Right forelimb (tissue), 1 donor: ENCODE measurements around the gene SCARF1.
A peak's percentile ranks its signal among the peaks of the same experiment; 100 is the strongest.

Experiments used
- DNase-seq: peaks from one replicate; pipeline ENCODE4 v3.0.0-alpha.2; 2018

The SCARF1 gene

DNA sequence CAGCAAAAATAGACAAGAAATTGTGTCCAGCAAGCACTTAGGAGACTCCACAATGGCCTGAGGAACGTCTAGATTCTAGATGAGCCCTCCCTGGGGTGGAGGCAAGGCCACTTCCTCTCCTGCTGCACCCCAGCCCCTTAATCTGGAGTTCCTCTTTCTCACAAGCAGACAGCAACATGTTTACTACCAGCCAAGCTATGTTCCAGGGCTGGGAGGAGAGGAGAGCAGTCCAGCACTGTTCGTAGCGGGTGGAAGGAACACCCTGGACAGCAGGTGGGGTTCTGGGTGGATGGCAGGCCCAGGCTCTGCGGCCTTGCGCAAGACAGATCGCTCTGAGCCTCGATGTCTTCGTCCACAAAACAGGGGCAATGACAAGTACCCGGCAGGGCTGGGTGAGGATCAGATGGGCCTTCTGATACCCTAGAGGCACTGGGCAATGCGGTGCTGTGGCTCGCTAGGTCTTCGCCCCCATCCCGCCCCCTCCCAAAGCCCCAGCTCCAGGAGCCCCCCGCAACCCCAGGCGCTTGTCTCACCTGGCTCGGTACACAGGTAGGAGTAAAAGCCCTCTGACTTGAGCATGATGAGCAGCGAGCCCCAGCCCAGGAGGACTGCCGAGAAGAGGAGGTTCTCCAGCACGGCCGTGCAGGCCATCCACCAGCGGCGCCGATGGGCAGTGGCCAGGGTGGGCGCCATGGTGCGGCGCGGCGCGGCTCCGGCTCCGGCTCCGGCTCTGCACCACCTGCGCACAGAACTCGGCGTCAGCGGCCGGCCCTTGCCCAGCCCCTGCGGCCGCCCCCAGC, 18.1 kb downstream of the SCARF1 start:
- DNase-seq: no peak

DNA sequence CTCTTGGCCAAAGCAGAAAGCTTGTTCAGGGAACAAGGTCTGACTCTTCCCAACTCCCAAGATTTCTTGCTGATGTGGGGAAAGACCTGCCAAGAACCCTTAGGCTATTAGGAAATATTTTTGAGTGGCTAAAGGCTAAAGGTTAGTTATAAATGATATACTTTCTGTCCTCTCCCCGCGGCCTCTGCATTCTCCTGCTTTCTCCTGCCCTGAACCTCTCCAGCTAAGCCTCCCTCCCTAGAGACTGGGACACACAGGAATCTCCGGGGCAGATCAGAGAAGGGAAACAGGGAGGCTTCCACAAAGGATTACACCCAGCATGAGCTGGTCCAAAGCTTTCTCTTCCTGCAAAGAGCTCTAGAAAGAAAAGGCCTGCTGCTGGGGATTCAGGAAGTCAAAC, 19.2 kb downstream of the SCARF1 start:
- no peak for DNase-seq

- no peak for DNase-seq
Measured at GRCh38 chr17:1625581-1625980, 20.0 kb downstream of the SCARF1 start.

- no peak for DNase-seq
Measured at GRCh38 chr17:1625053-1625452, 20.5 kb downstream of the SCARF1 start.

DNA sequence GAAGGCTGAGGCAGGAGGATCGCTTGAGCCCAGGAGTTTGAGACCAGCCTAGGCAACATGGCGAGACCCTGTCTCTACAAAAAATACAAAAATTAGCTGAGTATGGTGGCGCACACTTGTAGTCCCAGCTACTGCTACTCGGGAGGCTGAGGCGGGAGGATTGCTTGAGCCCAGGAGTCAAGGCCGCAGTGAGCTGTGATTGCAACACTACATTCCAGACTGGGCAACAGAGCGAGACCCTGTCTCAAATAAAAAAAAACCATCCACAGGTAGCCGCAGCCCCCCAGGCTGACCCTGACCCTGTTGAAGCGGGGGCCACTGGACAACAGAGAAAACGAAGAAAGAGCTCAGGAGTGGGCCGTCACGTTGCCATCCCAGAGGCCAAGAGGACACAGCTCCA, 20.9 kb downstream of the SCARF1 start:
- DNase-seq: no peak

- no peak for DNase-seq
Measured at GRCh38 chr17:1623057-1623630, 22.4 kb downstream of the SCARF1 start.

GRCh38 chr17:1621273-1621954, 24.1 kb downstream of the SCARF1 start:
- no peak for DNase-seq

DNA sequence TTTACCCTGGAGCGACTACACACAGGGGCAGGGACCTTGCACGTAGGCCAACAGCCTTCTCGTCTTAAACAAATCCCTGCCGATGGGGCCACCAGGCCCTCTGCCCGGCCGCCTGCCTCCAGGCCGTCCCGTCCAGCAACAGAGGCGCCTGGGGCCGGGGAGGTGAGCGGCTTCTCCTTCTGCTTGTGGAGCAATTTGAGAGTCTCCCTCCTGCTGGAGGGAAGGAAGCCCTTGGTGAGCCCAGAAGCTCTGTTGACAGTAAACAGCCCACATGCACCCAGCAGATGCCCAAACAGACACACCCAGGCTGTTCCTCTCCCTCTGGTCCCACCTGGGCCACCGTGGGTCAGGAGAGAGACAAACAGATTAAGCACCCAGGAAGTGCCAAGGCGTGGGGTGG, 25.0 kb downstream of the SCARF1 start:
- no peak for DNase-seq

GRCh38 chr17:1617620-1618174, 27.8 kb downstream of the SCARF1 start:
- DNase-seq: no peak

- DNase-seq: no peak
Measured at GRCh38 chr17:1616101-1616500, 29.4 kb downstream of the SCARF1 start.

DNA sequence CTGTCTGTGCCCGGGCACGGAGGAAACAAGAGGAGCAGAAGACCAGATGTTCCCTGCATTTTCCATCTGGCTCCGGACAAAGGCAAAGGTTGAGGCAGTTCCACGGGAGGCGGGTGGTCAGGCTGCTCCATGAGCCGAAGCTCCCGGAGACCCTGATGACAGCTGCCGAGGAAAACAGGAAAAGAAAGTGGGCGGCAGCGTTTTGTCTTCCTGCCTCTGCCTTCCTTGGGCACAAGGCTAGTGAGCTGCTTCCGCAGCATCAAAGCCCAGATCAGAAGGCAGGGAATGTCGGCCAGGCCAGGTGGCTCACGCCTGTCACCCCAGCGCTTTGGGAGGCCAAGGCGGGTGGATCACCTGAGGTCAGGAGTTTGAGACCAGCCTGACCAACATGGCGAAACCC, 33.1 kb downstream of the SCARF1 start:
- no peak for DNase-seq

DNA sequence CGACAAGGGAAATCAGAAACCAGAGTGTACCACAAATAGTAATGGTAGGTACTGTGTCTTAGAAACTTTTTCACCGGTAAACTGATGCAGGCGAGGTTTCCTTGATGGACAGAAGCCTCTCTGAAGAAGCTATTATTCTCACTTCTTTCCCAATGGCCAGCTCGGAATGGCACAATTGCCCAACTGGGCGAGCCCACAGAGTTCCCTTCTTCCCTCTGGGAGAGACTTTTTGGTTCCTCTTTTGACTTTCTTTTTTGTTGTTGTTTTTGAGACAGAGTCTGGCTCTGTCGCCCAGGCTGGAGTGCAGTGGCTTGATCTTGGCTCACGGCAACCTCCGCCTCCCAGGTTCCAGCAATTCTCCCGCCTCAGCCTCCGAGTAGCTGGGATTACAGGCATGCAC, 33.8 kb downstream of the SCARF1 start:
- no peak for DNase-seq

- DNase-seq: no peak
Measured at GRCh38 chr17:1608676-1609075, 36.9 kb downstream of the SCARF1 start.

DNA sequence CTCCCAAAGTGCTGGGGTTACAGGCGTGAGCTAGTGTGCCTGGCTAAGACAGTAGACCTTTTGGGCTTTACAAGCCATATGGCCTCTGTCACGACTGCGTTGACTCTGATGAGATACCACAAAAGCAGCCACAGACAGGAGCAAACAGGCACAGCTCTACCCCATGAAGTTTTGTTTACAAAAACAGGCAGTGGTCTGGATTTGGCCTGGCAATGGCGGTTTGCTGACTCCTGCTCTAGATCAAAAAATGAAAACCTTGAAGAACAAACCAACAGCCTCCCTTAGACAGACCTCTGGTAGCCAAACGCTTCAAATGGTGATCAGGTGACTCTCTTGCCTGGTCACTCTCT, 37.6 kb downstream of the SCARF1 start:
- no peak for DNase-seq

DNA sequence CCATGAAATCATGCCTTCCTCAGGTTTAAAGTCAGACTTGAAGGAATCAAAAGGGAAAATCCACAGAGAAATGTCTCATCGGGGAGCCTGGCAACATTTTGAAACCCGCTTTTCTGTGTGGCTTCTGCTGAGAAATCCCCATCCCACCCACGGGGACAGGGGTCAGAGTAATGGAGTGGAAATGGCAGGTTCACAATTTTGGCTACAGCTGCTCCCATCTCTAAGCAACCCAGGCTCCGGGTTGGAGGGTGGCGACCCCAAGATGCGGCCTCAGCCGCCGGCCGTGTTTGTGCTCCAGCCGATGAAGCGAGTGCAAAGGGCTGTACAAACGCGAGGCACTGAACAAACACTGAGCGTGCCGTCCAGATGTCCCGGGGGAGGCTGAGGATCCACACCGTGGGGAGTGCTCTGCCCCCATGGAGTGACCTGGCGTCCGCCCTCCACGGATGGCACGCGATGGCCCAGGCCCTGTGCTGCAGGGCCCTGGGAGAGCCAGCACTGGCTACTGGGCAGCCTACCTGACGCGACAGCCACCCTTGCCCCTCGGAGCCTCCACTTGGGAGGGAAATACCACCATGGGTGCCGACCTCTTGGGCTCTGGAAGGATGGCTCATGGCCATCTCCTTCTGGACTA, 39.1 kb downstream of the SCARF1 start:
- no peak for DNase-seq

DNA sequence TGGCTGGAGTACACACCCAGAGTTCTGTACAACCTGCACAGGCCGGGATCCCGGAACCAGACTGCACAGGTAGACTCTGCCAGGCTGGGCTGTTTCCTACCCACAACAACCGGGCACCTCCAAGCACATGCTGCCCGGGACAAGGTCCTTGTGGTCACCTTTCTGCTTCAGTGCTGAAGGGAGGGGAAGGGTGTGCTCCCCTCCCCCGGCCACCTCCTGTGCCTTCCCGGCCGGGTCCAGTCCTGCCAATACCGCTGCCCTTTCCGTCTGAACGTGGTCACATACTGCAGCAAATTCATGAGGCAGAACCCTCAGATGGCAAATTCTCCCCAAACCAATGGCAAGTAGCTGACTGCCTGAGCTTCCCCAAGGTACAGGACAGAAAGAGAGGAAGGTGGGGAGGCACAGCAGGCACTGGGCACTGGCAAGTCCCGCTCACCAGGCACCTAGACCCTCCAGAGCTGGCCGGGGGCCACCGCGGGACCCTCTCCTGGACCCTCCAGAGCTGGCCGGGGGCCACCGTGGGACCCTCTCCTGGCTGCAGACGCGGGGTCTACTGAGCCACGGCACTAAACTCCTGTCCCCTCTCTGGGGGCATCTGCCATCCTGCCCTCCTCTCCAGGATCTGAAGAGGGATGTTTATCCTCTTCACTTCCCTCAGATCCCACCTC, 39.7 kb downstream of the SCARF1 start:
- DNase-seq: no peak

GRCh38 chr17:1604831-1605528, 40.6 kb downstream of the SCARF1 start:
- DNase-seq: peak; percentile 49

DNA sequence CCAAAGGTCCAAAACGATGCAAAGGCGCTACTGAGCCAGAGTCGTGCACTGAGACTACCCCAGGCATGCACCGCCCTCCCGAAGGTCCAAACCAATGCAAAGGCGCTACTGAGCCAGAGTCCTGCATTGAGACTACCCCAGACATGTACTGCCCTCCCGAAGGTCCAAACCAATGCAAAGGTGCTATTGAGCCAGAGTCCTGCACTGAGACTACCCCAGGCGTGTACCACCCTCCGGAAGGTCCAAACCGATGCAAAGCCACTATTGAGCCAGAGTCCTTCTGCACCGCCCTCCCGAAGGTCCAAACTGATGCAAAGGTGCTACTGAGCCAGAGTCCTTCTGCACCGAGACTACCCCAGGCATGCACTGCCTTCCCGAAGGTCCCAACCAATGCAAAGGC, 44.0 kb downstream of the SCARF1 start:
- no peak for DNase-seq

DNA sequence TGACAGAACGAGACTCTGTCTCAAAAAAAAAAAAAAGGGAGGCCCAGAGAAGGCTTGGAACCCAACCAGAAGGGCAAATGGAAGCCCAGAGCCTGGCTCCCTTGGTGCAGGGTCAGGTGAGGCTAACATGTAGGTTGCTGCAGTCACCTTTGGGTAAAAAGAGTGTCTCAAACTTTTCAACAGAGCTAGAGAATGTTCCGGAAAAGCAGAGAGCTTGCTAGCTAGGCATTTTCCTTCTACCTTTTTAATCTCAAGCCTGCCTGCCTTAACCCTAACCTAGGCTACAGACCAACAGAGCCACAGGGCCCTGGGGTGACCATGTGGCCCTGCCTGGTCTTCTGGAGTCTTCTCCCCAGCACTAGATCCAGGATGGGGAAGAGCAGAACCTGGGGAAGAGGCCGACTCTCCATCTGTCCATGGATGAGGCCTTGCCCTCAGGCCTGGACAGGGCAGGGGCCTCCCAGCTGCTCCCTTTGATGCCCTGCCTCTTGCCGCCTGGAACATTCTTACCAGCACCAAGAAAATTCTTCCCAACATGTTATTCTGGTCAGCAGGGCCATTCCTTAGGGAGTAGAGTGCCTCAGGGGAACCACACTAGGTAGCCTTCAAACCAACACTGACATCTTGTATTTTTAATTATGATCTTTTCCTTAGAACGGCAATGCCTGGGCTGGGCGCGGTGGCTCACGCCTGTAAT, 47.0 kb downstream of the SCARF1 start:
- no peak for DNase-seq

DNA sequence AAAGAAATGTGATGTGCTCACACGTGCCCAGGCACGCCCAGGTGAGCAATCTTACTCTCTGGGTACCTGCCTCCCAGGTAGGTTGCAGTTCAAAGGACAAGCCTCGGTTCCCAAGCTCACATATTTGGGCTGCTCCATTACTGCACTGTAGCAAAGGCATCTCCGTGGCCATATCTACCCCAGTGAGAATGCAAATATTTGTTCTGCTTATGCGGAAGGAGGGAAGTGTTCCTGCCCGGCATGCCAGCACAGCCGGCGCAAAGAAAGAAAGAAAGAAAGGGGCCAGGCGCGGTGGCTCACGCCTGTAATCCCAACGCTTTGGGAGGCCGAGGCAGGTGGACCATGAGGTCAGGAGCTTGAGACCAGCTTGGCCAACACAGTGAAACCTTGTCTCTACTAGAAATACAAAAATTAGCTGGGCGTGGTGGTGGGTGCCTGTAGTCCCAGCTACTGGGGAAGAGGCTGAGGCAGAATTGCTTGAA, 47.6 kb downstream of the SCARF1 start:
- DNase-seq: no peak

- DNase-seq: no peak
Measured at GRCh38 chr17:1593630-1593931, 52.0 kb downstream of the SCARF1 start.
